Measurements from ENCODE around the gene ARHGAP29.

DNA sequence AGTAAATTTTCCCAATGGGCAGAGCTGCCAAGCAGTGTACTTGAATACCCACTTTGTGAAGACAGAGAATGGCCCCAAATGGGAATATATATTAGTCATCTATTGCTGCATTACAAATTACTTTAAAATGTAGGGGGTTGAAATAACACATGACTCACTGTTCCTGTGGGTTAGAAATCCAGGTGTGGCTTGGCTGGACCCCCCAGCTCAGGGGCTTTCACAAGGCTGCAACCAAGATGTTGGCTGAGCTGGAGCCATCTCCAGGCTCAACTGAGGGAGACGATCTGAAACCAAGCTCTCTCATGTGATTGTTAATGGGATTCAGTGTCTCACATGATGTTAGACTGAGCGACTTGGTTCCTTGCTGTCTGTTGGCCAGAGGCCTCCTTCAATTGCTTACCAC lies 33.4 kb upstream of the ARHGAP29 start:
- TF ChIP-seq POLR2A (IDR thresholded peaks at IDR 0.05; ENCODE audit: low read depth, low read length) (no peak), NFE2L2 (IDR thresholded peaks at IDR 0.05; ENCODE audit: low read depth, low read length) (no peak), CEBPB (IDR thresholded peaks at IDR 0.05; ENCODE audit: low read depth, low read length) (no peak; the same call in 1 of the 2 replicates), CHD1 (IDR thresholded peaks at IDR 0.05; ENCODE audit: low read depth, low read length) (no peak)

All from IMR-90 (cell line).